Epithelial cell of proximal tubule (primary cell): ENCODE results near the gene SV2A. TPM values are rescaled to one million over a fixed set of nuclear protein-coding genes. Genes with fewer than 3 reads are reported as not detected.
"Not testable (repeated sequence)": the region's sequence is repeated elsewhere in the genome, so short reads cannot be mapped to it uniquely, and the experiment has no call there.

Experiments used
- DNase-seq: peaks from one replicate; pipeline ENCODE4 v3.0.0-alpha.2; 2011; ENCODE audit warnings: low read depth
- H3K4me3 ChIP-seq: 2 replicates; pipeline ENCODE4 v1.5.1; 2011; ENCODE audit warnings: low read depth, mild to moderate bottlenecking, low read length
- total RNA-seq: library from RNA; depleted of rRNA; stranded (reverse); fragments of >200 nt; gene quantifications from 2 replicates; pipeline ENCODE4 v1.2.3, GENCODE V29; 2015
- TF ChIP-seq, protein P1 (sequence below): conservative IDR thresholded peaks from 2 replicates; pipeline ENCODE4 v1.5.1; 2012; ENCODE audit warnings: low read depth, mild to moderate bottlenecking, low read length

SV2A gene
- total RNA-seq, 1 donor from 2014 or later = 2.9 TPM

DNA sequence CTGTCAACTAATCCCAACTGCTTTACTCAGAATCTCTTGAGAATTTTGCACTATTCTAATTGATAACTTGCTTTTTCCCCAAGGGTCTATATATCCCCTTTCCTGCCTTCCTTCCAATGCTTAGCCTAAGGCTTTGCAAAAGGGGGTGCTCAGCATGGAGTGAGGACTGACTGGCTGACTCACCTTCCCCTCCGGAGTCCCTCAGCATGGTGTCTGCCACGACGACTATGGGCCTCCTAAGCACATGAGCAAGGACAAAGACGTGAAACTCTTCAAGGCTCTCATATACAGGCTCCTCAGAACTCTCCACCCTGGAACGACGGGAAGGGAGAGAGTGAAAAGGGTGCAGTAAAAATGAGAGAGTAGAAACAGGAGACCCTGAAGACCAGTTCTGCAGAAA lies 32.3 kb upstream of the SV2A start:
- no peak for DNase-seq
- no peak overlapping the region for H3K4me3 ChIP-seq
- TF ChIP-seq, protein P1, sequence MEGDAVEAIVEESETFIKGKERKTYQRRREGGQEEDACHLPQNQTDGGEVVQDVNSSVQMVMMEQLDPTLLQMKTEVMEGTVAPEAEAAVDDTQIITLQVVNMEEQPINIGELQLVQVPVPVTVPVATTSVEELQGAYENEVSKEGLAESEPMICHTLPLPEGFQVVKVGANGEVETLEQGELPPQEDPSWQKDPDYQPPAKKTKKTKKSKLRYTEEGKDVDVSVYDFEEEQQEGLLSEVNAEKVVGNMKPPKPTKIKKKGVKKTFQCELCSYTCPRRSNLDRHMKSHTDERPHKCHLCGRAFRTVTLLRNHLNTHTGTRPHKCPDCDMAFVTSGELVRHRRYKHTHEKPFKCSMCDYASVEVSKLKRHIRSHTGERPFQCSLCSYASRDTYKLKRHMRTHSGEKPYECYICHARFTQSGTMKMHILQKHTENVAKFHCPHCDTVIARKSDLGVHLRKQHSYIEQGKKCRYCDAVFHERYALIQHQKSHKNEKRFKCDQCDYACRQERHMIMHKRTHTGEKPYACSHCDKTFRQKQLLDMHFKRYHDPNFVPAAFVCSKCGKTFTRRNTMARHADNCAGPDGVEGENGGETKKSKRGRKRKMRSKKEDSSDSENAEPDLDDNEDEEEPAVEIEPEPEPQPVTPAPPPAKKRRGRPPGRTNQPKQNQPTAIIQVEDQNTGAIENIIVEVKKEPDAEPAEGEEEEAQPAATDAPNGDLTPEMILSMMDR = no peak

DNA sequence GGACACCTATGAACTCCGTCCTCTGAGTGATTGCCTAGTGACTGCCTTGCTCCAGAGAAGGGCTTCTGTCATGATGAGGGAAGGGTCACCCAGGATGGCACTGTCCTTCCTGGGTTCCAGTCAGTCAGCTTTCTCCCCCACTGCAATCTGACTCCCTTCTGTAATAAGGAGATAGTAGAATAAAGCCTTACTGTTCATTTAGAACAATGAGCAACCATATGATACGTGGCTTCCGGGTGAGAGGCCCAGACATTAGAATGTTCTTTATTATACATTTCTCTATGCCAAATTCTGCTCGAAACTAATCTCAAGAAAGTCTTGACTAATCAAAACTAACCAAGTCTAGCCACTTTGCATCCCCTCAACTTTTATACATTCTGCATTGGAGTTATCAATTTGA lies 27.6 kb upstream of the SV2A start:
- no peak for DNase-seq
- TF ChIP-seq, protein P1 = no peak
- H3K4me3 ChIP-seq = no peak overlapping the region

DNA sequence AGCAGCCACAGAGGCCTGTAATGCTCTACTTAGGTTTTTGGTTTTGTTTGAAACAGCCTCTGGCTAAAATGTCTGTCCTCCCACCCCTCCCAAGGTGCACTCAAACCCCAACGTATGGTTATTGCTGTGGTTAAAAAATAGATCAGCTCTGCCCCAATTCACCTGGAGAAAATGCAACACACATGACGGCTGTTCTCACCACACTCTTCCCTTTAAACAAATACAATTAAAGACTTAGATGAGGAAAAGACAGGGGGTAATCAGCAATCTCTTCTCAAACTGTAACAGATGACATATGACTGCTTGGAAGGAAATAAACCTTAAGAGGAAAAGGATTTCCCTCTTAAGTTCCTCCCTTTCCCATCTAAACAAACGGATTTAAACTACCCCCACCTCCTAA lies 25.2 kb upstream of the SV2A start:
- TF ChIP-seq, protein P1 = no peak
- no peak for DNase-seq
- no peak overlapping the region for H3K4me3 ChIP-seq

DNA sequence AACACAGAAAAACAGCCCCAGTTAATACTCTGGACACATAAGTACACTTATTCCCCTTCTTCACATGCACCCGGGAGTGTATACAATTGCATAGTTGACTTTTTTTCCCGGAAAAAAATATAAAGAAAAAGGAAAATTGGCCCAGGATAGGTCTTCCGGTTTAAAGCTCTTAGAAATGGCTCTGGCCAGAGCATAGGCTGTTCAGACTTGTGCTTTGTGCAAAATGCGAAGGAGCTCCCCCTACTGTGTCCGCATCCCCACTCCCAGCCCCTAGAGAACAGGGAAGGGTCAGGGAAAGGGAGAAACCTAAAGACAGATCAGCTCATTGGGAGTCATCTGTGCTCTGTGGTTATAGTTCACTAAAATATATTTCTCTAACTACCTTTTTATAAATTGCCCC lies 24.6 kb upstream of the SV2A start:
- H3K4me3 ChIP-seq = no peak overlapping the region
- TF ChIP-seq, protein P1 = no peak
- no peak for DNase-seq

DNA sequence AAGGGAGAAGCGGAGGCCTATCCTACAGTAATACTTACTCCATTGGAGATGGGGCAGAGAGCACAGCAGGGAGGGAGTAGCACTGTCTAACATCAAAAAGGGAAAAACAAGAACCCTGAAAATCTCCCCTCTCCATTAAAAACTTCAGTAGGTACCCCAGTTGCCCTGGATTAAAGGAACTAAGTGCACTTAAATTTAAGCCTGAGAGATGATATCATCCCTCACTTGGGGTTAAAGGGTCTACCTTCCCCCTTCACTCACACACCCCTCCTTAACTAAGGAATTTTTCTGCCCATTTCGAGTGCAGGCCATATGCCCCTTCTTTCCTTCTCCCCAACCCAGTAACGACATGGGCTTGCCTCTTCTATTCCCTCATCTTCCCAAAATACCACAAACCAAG lies 22.8 kb upstream of the SV2A start:
- TF ChIP-seq, protein P1 = no peak
- H3K4me3 ChIP-seq = no peak overlapping the region
- DNase-seq = no peak

DNA sequence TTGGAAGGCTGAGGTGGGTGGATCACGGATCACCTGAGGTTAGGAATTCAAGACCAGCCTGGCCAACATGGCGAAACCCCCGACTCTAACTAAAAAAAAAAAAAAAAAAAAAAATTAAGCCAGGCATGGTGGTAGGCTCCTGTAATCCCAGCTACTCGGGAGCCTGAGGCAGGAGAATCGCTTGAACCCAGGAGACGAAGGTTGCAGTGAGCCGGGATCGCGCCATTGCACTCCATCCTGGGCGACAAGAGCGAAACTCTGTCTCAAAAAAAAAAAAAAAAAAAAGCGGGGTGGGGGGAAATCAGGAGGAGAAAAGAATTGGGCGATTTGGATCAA lies 21.0 kb upstream of the SV2A start:
- DNase-seq = not testable (repeated sequence)
- peak overlapping the region; percentile 39 for H3K4me3 ChIP-seq

DNA sequence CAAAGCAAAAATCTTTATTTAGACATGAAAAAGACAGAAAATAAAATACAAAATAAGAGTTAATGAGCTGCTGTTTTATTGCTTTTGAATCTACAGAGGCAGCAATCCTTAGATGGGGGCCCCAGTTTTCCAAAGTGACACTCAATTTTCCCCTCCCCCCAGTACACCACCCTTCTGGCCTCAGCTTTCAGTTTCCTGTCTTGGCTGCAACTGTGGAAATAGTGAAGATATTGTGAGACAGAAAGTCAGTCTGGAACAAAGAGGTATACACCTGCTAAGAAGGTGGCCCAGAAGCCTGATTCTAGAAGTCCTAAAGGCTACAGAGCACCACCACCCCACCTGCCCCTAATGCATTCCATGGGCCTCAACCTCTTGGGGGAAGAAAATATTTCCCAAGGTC lies 20.1 kb upstream of the SV2A start:
- no peak for DNase-seq
- TF ChIP-seq, protein P1 = no peak
- H3K4me3 ChIP-seq = no peak overlapping the region

DNA sequence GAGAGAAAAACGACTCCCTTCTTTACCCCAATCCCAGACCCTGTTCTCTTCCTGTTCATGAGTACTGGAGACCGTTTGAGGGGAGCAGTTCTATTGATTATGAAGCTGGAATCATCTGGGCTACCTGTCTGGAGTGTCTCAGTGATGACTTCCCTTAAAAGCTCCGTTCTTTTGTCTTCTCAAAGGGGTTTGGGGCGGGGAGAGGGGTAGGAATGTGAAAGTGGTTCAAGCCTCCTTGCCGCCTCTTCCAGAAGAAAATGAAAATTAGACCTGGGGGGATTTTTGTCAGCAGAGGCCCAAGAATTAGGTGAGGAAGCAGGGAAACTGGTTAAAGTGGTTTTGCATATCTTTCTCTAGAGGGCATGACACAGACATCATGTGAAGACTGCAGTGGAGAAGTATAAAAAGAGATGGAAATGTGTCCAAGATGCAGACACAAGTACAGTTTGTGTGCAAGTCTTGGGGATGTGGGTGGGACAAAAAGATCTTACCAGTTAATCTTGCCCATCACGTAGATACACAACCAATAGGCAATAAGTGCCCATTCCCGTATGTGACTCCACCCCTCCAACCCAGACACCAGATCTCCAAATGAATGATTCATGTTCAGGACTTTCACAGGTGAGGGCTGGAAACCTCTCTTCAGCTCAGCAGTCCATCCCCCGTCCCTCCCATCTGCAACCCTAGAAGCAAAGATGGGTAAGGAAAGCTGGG lies 19.5 kb upstream of the SV2A start:
- DNase-seq = no peak
- H3K4me3 ChIP-seq = peak overlapping the region; percentile 83
- TF ChIP-seq, protein P1 = peak; percentile 10
